Erythroblast (primary cell): Measurements from ENCODE around the gene AGBL4.
"Not testable (repeated sequence)": the region's sequence is repeated elsewhere in the genome, so short reads cannot be mapped to it uniquely, and the experiment has no call there.

Source experiments
- DNase-seq, 2 experiments: peaks; one replicate each; lab custom pipeline; 2025; lab: John Stamatoyannopoulos, UW
- GATA1 ChIP-seq: IDR thresholded peaks from 2 replicates; pipeline ENCODE4 v1.6.1; 2011; ENCODE audit warnings: low read depth, mild to moderate bottlenecking, control low read depth, low read length, moderate library complexity
- POLR2A ChIP-seq: IDR thresholded peaks from 2 replicates; pipeline ENCODE4 v1.6.1; 2011; ENCODE audit warnings: mild to moderate bottlenecking, low read length

AGBL4 gene

DNA sequence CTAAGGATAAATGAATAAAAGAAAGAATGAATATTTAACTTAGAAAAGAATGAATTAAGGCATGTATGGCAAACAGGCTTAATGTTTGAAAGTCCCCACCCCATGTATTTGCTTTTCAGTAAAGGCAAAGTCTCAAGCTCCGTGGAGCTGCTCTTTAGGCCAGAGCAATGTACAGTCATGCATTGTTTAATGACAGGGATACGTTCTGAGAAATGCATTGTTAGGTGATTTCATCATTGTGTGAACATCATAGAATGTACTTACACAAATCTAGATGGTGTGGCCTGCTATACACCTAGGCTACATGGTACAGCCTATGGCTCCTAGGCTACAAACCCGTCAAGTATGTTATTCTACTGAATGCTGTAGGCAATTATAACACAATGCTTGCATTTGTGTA is 1500.2 kb downstream of the AGBL4 start:
- TF ChIP-seq GATA1 (no peak), POLR2A (no peak)
- DNase-seq: no peak

DNA sequence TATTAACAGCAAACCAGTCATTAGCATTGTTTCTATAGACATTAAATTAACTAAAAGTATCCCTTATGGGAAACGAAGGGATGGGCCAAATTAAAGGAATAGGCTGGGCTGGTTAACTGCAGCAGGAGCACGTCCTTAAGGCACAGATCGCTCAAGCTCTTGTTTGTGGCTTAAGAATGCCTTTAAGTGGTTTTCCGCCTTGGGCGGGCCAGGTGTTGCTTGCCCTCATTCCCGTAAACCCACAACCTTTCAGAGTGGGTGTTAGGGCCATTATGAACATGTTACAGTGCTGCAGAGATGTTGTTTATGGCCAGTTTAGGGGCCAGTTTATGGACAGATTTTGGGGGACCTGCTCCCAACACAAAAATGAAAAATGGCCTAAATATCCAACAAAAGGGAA is 1503.9 kb downstream of the AGBL4 start:
- not testable (repeated sequence) for DNase-seq

DNA sequence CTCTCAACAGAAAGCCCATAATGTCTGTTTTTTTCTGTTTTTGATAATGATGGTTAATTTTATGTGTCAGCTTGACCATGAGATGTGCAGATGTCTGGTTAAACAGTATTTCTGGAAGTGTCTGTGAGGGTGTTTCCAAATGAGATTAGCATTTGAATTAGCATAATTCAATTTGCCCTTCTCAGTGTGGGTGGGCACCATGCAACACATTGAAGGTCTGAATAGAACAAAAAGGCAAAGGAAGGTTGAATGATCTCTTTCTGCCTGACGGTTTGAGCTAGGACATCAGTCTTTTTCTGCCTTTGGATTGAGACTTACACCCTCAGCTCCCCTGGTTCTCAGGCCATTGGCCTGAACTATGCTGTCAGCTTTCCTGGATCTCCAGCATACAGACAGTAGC is 1516.9 kb downstream of the AGBL4 start:
- no peak for TF ChIP-seq POLR2A
- no peak for TF ChIP-seq GATA1
- DNase-seq: no peak

DNA sequence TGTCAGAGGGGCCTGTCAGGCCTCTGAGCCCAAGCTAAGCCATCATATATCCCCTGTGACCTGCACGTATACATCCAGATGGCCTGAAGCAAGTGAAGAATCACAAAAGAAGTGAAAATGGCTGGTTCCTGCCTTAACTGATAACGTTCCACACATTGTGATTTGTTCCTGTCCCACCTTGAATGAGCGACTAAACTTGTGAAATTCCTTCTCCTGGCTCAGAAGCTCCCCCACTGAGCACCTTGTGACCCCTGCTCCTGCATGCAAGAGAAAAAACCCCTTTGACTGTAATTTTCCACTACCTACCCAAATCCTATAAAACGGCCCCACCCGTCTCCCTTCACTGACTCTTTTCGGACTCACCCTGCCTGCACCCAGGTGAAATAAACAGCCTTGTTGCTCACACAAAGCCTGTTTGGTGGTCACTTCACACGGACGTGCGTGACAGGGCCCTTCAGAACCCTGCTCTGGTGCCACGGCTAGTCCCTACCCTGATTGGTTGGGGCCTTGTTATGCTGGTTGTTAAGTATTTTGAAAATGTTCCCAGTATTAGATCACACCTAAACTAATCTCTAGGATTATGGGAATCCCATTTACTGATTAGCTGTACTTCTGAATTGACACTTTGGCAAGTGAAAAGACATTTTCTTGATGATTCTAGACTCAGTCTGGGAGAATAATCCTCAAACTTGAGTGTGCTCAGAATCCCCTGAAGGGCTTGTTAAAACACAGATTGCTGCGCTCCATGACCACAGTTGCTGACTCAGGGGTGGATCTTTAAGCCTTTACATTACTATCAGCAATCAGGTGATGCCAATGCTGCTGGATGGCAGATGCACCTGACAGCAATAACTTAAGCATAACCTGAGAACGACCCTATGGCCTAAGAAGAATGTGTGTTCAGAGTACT is 1523.0 kb downstream of the AGBL4 start:
- TF ChIP-seq GATA1 (no peak), POLR2A (no peak)
- no peak for DNase-seq

- TF ChIP-seq GATA1: no peak
- TF ChIP-seq POLR2A: no peak
- no peak for DNase-seq
Measured at GRCh38 chr1:48499211-48499735, 1524.5 kb downstream of the AGBL4 start.

DNA sequence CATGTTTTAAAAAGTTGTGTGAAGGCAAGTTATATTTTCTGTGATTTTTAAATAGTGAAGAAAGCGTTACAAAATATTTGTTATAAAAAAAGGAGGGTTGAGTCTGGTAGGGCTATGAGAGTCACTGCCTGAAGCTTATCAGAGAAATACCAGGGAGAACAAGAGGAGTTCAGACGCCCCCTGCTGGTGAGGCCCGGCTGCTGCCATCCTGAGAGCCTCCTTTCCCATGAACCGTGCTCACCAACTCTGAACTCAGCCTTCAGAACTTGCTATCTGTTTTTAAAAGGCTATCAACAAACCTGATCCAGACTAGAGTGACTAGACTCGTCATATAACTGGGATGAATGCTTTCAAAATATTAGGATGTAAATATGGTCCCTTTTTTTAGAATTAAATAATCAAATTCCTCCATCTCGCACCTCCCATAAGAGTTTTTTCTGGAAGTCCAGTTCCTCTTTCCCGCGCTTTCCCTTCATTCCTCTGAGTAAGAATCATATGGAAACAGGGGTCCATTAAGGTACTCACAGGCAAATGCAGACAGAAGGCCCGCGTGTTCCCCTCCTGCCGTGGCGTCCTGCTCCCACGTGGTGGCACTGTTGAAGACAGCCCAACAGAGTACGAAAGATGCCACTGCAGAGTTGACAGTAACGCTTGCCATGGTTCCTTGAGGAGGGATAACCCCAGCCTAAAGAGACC is 1525.5 kb downstream of the AGBL4 start:
- DNase-seq: peak; percentile 71 to 83
- TF ChIP-seq POLR2A (no peak), GATA1 (no peak)

- TF ChIP-seq GATA1 (no peak), POLR2A (no peak)
- DNase-seq: no peak
Measured at GRCh38 chr1:48495911-48496310, 1527.8 kb downstream of the AGBL4 start.

DNA sequence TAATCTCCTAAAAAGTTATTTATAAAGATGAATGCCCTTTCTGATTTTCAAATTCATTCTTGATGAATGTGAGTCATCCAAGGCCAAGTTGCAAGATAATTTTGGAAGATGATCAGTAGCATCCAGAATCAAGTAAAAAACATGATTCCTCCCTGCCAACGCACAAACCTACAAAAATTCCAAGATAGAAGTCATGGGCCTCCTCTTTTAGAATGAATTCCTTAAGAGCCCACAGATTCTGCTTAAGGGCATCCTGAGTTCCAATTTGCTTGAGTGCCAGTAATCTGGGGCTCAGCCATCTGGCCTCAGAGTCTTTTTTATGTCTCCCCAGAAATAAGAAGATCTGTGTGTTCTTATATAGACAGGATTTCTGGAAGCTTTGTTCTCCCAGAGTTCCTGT is 1528.6 kb downstream of the AGBL4 start:
- TF ChIP-seq GATA1 (no peak), POLR2A (no peak)
- no peak for DNase-seq

DNA sequence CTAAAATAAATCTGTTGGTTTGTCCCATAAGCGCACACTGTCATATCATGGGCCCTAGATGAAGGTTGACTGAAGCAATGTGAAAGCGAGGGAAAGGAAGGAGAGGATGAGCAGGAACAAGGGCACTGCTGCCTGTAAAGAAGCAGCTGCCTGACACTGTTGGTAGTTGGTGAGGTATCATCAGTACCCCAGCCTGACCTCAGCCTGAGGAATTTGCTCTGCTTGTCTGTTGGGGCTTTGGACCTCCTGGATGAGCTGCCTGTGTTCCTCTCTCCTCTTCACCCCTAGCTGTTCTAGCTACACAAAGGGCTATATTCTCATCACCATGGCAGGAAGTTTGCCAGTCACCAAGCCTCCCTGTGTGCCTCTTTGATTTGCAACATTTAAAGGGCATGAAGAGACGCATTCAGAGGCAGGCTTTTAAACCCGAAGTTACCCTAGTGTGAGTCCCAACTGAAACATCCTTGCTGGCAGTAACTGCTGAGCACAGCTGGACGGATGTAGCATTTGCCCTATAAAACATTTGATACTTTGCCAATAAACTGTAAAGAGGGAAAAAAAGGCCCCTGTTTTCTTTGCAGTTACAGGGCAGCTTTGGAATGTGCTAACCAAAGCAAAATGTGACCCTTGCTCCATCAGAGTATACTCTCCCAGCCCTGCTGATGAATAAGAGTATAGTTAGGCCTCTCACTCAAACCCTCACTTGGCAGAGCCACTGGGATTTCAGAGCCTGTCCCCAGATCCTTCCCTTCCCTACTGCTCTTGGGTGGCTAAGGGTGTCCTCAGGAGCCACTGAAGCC is 1529.6 kb downstream of the AGBL4 start:
- no peak for DNase-seq
- no peak for TF ChIP-seq GATA1
- TF ChIP-seq POLR2A: no peak

DNA sequence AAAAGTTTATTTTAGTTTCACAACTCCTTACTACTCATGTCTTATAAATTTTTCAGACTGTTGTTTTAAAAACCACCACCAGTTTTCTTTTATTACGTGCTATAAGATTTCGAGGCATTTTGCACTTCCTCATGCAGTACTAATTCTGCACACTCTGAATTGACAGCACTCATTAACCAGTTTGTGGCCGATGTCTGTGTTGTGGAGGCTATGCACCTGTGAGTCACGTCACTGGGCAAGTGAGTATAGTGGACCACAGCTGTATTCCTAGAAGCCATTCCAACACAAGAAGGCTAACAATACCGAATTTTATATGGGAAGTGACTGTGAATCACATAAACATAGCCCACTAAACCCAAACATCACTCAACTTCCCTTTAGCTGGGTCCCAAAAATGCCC is 1530.7 kb downstream of the AGBL4 start:
- no peak for DNase-seq
- TF ChIP-seq POLR2A (no peak), GATA1 (no peak)

DNA sequence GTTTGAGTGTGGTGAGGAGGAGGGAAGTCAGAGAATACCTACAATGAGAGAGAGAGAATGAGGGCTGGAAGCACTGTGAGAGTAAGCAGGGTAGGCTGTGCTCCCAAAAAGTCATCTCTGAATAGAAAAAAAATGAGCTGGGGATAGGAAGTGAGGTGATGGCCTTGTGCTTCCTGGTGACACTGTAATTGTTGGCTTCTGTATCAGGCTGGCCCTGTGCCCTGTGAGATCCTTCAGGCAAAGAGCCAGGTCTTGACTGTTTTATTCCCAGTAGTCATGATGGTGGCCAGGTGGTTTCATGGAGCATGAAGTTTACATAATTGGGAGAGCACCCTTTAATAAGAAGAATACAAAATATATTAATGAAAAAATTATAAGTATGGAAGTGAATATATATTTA is 1531.4 kb downstream of the AGBL4 start:
- no peak for DNase-seq

GRCh38 chr1:48488721-48489120 is 1535.0 kb downstream of the AGBL4 start:
- TF ChIP-seq POLR2A (no peak), GATA1 (no peak)
- no peak for DNase-seq

More for the DNA sequence above, 1531.4 kb downstream of the AGBL4 start:
- no peak for TF ChIP-seq GATA1
- TF ChIP-seq POLR2A: no peak
